Breast epithelium (tissue), 4 donors: ENCODE results near the gene SMURF1. TPM values are rescaled to one million over a fixed set of nuclear protein-coding genes. Genes with fewer than 3 reads are reported as not detected.

ENCODE experiments used
- DNase-seq, 2 donors: peaks; one replicate each; pipeline ENCODE4 v3.0.0-alpha.2; 2019; ENCODE audit warnings: low spot score in 2 of 2
- H3K27ac ChIP-seq, 2 donors: fragments of 200-600 bp; sonication (generic) in 1 of 2; one replicate each; pipeline ENCODE4 v1.5.1; 2016 to 2019; ENCODE audit warnings: mild to moderate bottlenecking in 1 of 2
- H3K27me3 ChIP-seq, 2 donors: fragments of 200-600 bp; sonication (generic) in 1 of 2; one replicate each; pipeline versions ENCODE4 v1.5.1 to v1.6.0; 2017 to 2019; ENCODE audit warnings: control low read depth in 1 of 2, mild to moderate bottlenecking in 1 of 2
- H3K36me3 ChIP-seq: fragments of 200-600 bp; one replicate; pipeline ENCODE4 v1.5.1; 2019
- H3K4me1 ChIP-seq, 2 donors: fragments of 200-600 bp; sonication (generic); one replicate each; pipeline ENCODE4 v1.5.1; 2016 to 2019; ENCODE audit warnings: control low read depth in 1 of 2
- H3K4me3 ChIP-seq, 3 donors: fragments of 200-600 bp; sonication (generic); 1 replicate in 2 of 3; 2 replicates in 1 of 3; pipeline ENCODE4 v1.5.1; 2016 to 2019; ENCODE audit warnings: mild to moderate bottlenecking in 3 of 3, moderate library complexity in 2 of 3
- H3K9me3 ChIP-seq, 2 donors: fragments of 200-600 bp; sonication (generic) in 1 of 2; one replicate each; pipeline ENCODE4 v1.5.1; 2016 to 2019; ENCODE audit warnings: control low read depth in 1 of 2
- CTCF ChIP-seq, 3 donors: fragments of 450-650 bp; IDR thresholded peaks; one replicate each; pipeline ENCODE4 v1.5.1; 2016 to 2017; ENCODE audit warnings: antibody characterized with exemption in 3 of 3, mild to moderate bottlenecking in 3 of 3, moderate library complexity in 3 of 3
- POLR2A ChIP-seq: fragments of 450-650 bp; IDR thresholded peaks from one replicate; pipeline ENCODE4 v1.6.1; 2016; ENCODE audit warnings: antibody characterized with exemption, mild to moderate bottlenecking, moderate library complexity
- POLR2AphosphoS5 ChIP-seq, 3 donors: sonication (generic); formaldehyde crosslinking; IDR thresholded peaks; one replicate each; pipeline ENCODE4 v1.6.1; 2017; ENCODE audit warnings: antibody characterized with exemption in 3 of 3
- intact Hi-C: fragments of 100-400 bp; cut with DNase I; formaldehyde crosslinking; loops from one replicate; pipeline ENCODE4 v1.15.1; 2023; ENCODE audit warnings: low total_unique reads
- total RNA-seq, 3 donors: library from RNA; depleted of rRNA; stranded (reverse); fragments of >200 nt; gene quantifications; one replicate each; pipeline ENCODE4 v1.1.0, GENCODE V29; 2016

The SMURF1 gene
- total RNA-seq, 3 donors from 2014 or later, result 20.2 to 28.7 (median 25.9) TPM

GRCh38 chr7:99131290-99131689, 12.6 kb downstream of the SMURF1 start:
- no peak overlapping the region for H3K27ac ChIP-seq
- intact Hi-C loops, result no loop called here
- H3K4me1 ChIP-seq, result peaks cover 0 to 4% of the 10 kb centered on the region in 2 donors
- H3K4me3 ChIP-seq, result no peak overlapping the region
- DNase-seq, result no peak
- H3K36me3 ChIP-seq, result no peaks in the 10 kb centered on the region
- no peaks in the 10 kb centered on the region for H3K9me3 ChIP-seq
- TF ChIP-seq POLR2A (no peak), CTCF (IDR thresholded peaks at IDR 0.05) (no peak), POLR2AphosphoS5 (IDR thresholded peaks at IDR 0.05) (no peak)
- no peaks in the 10 kb centered on the region for H3K27me3 ChIP-seq

- H3K27ac ChIP-seq, result peak overlapping the region; percentile 10 to 14
- H3K4me1 ChIP-seq, result peaks cover 4% of the 10 kb centered on the region in 2 donors
- H3K27me3 ChIP-seq, result no peaks in the 10 kb centered on the region
- intact Hi-C loops, result no loop called here
- no peaks in the 10 kb centered on the region for H3K36me3 ChIP-seq
- H3K4me3 ChIP-seq, result no peak overlapping the region
- TF ChIP-seq POLR2A (no peak), CTCF (IDR thresholded peaks at IDR 0.05) (no peak), POLR2AphosphoS5 (IDR thresholded peaks at IDR 0.05) (no peak)
- no peaks in the 10 kb centered on the region for H3K9me3 ChIP-seq
- DNase-seq, result no peak
Measured at GRCh38 chr7:99129536-99129935, 14.4 kb downstream of the SMURF1 start.

GRCh38 chr7:99129001-99129400, 14.9 kb downstream of the SMURF1 start:
- no peaks in the 10 kb centered on the region for H3K9me3 ChIP-seq
- H3K4me1 ChIP-seq, result peaks cover 4 to 6% of the 10 kb centered on the region in 2 donors
- H3K4me3 ChIP-seq, result no peak overlapping the region
- no peak for TF ChIP-seq CTCF (IDR thresholded peaks at IDR 0.05)
- TF ChIP-seq POLR2AphosphoS5 (IDR thresholded peaks at IDR 0.05), result no peak
- no peak for TF ChIP-seq POLR2A
- intact Hi-C loops, result no loop called here
- no peaks in the 10 kb centered on the region for H3K27me3 ChIP-seq
- H3K36me3 ChIP-seq, result no peaks in the 10 kb centered on the region
- no peak for DNase-seq
- peak overlapping the region; percentile 10 to 23 for H3K27ac ChIP-seq

- H3K4me3 ChIP-seq, result no peak overlapping the region
- H3K9me3 ChIP-seq, result no peaks in the 10 kb centered on the region
- peak overlapping the region; percentile 4 to 23 for H3K27ac ChIP-seq
- no peaks in the 10 kb centered on the region for H3K36me3 ChIP-seq
- intact Hi-C loops, result no loop called here
- H3K27me3 ChIP-seq, result no peaks in the 10 kb centered on the region
- peaks cover 4 to 6% of the 10 kb centered on the region in 2 donors for H3K4me1 ChIP-seq
- TF ChIP-seq POLR2AphosphoS5 (IDR thresholded peaks at IDR 0.05), result no peak
- TF ChIP-seq CTCF (IDR thresholded peaks at IDR 0.05), result no peak
- no peak for TF ChIP-seq POLR2A
- no peak for DNase-seq
Measured at GRCh38 chr7:99128076-99128950, 15.6 kb downstream of the SMURF1 start.

- Histone ChIP-seq H3K36me3 (no peaks in the 10 kb centered on the region), H3K4me1 (peaks cover 4 to 6% of the 10 kb centered on the region in 2 donors), H3K4me3 (no peak overlapping the region), H3K27me3 (no peaks in the 10 kb centered on the region), H3K9me3 (no peaks in the 10 kb centered on the region), H3K27ac (peak overlapping the region in 1 of 2 donors; percentile 7)
- DNase-seq, result no peak
- intact Hi-C loops, result no loop called here
- TF ChIP-seq CTCF (IDR thresholded peaks at IDR 0.05) (no peak), POLR2A (no peak), POLR2AphosphoS5 (IDR thresholded peaks at IDR 0.05) (no peak)
Measured at GRCh38 chr7:99127636-99128035, 16.3 kb downstream of the SMURF1 start.
